HG03469 (cell line): ENCODE measurements around the gene CCNJ.
"Not testable (repeated sequence)": the region's sequence is repeated elsewhere in the genome, so short reads cannot be mapped to it uniquely, and the experiment has no call there.

ENCODE experiments used
- ATAC-seq: cut with Tn5 transposase; IDR thresholded peaks from one replicate; pipeline ENCODE4 v1.9.1; 2021; ENCODE audit warnings: mild to moderate bottlenecking, moderate library complexity, moderate number of reproducible peaks; ENCODE audit not compliant: unreplicated experiment

The CCNJ gene

DNA sequence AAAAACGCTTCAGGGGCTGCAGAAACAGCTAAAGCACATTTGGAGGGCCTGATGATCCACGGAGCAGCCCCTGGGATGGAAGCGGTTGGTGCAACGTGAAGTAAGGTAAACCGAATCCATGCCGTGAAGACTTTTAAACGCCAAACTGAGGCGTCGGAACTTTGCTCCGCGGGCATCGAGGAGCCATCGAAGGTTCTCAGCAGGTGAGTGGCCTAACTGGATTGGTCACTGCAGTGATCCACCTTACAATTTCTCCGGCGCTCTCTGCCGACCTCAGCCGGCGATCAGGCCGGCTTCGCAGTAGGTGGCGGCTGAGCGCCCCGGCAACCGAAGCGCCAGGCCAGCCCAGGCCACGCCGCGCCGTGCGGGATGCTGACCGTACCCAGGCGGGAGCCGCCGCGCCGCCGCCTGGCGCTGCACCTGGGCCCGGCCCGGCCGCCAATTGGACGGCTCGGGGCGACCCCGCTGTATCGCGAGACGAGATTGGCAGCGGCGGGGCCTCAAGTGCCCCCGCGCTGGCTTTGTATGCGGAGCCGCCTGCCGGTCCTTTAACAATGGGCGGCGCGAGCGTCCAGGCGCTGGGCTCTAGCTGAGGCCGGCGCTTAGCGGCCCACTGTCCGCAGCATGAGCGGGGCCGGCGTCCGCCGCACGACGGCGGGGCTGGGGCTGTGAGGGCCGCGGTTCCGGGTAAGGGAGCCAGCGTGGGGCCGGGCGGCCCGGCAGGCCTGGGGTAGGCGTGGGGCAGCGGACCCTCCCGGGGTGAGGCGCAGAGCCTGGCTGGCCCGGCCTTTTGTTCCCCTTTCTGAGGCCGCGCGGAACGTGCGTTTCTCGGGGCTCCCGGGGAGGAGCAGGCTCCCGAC lies at the start of gene CCNJ:
Gene CCNJ (plus strand): TSS at position 551 of the 860 bp plus-strand sequence. CDS start 811 bp downstream, outside the sequence.
- ATAC-seq = peak; percentile 78

DNA sequence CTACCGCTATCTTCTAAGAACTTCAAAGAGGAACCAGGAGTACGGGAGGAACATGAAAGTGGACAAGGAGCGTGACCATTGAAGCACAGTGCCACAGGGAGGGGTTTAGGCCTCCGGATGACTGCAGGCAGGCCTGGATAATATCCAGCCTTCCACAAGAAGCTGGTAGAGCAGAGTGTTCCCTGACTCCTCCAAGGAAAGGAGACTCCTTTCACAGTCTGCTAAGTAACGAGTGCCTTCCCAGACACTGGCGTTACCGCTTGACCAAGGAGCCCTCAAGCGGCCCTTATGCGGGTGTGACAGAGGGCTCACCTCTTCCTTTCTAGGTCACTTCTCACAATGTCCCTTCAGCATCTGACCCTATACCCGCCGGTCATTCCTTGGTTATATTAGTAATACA lies 49.0 kb upstream of the CCNJ start:
- not testable (repeated sequence) for ATAC-seq

DNA sequence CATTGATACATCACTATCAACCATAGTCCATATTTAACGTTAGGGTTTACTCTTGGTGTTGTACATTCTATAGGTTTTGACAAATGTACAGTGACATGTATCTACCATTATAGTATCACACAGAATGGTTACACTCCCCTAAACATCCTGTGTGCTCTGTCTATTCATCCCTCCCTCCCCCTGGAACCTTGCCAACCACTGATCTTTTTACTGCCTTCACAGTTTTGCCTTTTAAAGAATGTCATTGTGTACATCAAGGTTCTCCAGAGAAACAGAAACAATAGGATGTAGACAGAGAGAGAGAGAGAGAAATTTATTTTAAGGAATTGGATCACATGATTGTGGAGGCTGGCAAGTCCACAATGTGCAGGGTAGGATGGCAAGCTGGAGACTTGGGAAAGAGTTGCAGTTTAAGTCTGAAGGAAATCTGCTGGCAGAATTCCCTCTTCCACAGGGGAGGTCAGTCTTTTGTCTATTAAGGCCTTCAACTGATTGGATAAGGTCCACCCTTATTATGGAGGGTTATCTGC lies 45.1 kb upstream of the CCNJ start:
- no peak for ATAC-seq

DNA sequence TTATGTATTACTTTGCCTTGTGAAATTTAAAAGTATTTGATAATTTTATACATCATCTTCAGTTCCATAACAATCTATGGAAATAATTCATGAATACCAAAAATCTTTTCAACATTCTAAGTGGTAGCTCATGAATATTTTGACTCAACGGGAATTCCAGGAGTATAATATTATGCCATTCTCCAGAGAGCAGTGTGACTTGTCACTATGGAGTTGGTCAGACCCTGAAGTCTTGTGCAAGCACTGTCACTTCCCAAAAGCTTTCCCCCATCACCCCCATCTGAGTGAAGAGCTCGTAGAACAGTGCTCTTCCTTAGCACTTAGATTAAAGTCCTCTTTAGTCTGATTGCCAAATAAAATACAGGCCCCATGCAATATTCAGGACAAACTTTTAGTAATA lies 29.4 kb upstream of the CCNJ start:
- ATAC-seq = no peak

GRCh38 chr10:96014473-96015102 lies 28.8 kb upstream of the CCNJ start:
- no peak for ATAC-seq

- ATAC-seq = peak; percentile 48
Observed at GRCh38 chr10:96017191-96017687, 26.1 kb upstream of the CCNJ start.

GRCh38 chr10:96021332-96021731 lies 22.1 kb upstream of the CCNJ start:
- ATAC-seq = no peak

GRCh38 chr10:96022739-96023138 lies 20.6 kb upstream of the CCNJ start:
- ATAC-seq = no peak

- ATAC-seq = no peak
Observed at GRCh38 chr10:96023168-96023567, 20.2 kb upstream of the CCNJ start.

- no peak for ATAC-seq
Observed at GRCh38 chr10:96025566-96025965, 17.8 kb upstream of the CCNJ start.

- no peak for ATAC-seq
Observed at GRCh38 chr10:96034625-96035024, 8.8 kb upstream of the CCNJ start.

GRCh38 chr10:96038476-96039387 lies 4.7 kb upstream of the CCNJ start:
- ATAC-seq = no peak

- ATAC-seq = no peak
Observed at GRCh38 chr10:96041146-96041545, 2.2 kb upstream of the CCNJ start.

DNA sequence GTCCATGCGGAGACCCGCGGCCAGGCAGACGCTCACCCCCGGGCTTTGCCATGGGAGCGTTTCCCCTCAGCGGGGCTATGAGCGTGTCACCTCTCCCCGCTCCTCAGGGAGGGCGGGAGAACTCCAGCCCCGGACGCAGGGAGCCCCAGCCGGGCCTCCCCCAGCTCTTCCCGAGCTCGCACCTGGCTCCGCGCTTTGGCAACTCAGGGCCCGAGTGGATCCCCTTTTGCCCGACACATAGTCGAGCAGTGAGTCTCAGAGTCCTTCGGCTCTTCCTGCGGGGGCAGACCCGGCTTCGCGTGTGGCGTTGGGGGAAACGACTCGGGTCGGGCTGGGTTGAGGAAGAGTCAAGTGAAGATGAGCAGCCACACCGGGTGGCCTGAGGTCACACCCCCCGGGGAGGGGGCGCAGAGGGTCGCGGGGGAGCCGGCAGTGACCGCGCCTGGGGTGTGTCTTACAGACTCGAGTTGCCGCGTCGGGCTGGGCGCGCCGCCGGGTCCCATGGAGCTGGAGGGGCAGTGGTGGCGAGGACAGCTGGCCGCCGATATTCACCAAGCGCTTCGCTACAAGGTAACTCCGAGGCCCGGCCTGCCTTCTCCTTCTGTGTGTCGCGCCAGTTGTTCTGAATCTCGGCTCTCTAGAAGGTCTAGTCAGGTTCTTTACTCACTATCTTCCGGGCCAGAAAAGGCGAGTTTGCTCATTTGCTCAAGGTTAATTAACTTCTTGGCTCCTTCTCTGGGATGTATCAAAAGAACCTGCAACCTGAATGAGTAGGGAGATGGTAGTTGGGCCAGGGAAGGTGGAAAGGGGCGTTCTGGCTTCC lies 721 bp downstream of the CCNJ start:
- peak; percentile 10 for ATAC-seq

- ATAC-seq = no peak
Observed at GRCh38 chr10:96044736-96045135, 1.4 kb downstream of the CCNJ start.

GRCh38 chr10:96046546-96046945 lies 3.2 kb downstream of the CCNJ start:
- ATAC-seq = no peak

- no peak for ATAC-seq
Observed at GRCh38 chr10:96047004-96047649, 3.7 kb downstream of the CCNJ start.

DNA sequence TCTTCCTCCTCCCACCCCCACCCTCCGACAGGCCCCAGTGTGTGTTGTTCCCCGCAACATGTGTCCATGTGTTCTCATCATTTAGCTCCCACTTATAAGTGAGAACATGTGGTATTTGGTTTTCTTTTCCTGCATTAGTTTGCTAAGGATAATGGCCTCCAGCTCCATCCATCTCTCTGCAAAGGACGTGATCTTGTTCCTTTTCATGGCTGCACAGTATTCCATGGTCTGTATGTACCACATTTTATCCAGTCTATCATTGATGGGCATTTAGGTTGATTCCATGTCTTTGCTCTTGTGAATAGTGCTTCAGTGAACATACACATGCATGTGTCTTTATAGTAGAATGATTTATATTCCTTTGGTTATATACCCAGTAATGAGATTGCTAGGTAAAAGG lies 4.5 kb downstream of the CCNJ start:
- not testable (repeated sequence) for ATAC-seq

- no peak for ATAC-seq
Observed at GRCh38 chr10:96049340-96049739, 6.0 kb downstream of the CCNJ start.
